ENCODE data around the gene INSR. TPM values are rescaled to one million over a fixed set of nuclear protein-coding genes. Genes with fewer than 3 reads are reported as not detected.

INSR gene
- total and polyA plus RNA-seq, 2 of the 8 experiments (the other 6 are each of a cell fraction or from before 2014, with no cell fraction given) = 13.1 to 48.7 TPM

DNA sequence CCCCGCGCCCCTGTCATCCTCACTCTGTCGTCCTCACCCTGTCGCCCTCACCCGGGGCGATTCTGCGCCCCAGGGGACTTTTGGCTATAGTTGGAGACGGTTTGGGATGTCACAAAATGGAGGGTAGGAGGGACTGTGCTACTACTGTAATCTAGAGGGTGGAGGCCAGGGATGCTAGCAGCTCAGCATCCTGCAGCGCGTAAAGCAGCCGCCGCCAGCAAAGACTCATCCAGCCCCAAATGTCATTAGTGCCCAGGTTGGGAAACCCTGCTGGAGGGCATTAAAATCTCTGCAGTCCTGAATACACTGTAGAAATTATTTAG lies 224.3 kb downstream of the INSR start (continued):
- no peak for TF ChIP-seq KDM4A (IDR thresholded peaks at IDR 0.05; ENCODE audit: low read depth, low read length, severe bottlenecking)

Measured in H1 (cell line).